Measurements from ENCODE around the gene SCMH1. TPM values are rescaled to one million over a fixed set of nuclear protein-coding genes. Genes with fewer than 3 reads are reported as not detected.

SCMH1 gene
- total RNA-seq, 1 experiment from 2014 or later = 16.5 TPM

DNA sequence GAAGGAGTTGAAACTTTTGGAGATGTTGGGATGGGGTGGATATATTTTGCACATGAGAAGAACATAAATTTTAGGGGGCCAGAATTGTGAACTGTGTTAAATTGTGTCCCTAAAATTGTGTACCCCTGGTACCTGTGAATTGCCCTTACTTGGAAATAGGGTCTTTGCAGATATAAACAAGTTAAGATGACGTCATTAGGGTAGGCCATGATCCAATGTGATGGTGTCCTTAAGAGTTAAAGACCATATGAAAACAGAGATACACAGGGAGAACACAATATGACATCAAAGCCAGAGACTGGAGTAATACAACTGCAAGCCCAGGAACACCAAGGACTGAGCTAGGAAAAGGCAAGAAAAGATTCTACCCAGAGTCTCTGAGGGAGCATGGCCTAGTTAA lies 24.0 kb downstream of the SCMH1 start:
- Histone ChIP-seq H3T11ph (ENCODE audit: low read length) (no peak overlapping the region), H4K91ac (ENCODE audit: insufficient read length, low read depth, low read length) (no peak overlapping the region), H3K79me2 (ENCODE audit: insufficient read depth, low read length) (no peaks in the 10 kb centered on the region; the same call in 1 of the 2 replicates), H2BK20ac (ENCODE audit: low read depth, low read length, poor library complexity, severe bottlenecking) (no peak overlapping the region), H3K4ac (ENCODE audit: low read depth, low read length) (no peak overlapping the region), H2BK15ac (ENCODE audit: low read depth, low read length) (no peak overlapping the region), H2AK5ac (ENCODE audit: insufficient read length, low read length) (no peak overlapping the region), H3K27ac (ENCODE audit: insufficient read length, low read depth, low read length) (no peak overlapping the region), H2BK5ac (ENCODE audit: insufficient read length, low read length) (no peak overlapping the region), H3K9me3 (ENCODE audit: control insufficient read depth, low read depth, low read length) (peaks cover 8% of the 10 kb centered on the region), H4K20me1 (ENCODE audit: control insufficient read depth, insufficient read depth, insufficient read length) (no peaks in the 10 kb centered on the region), H2BK120ac (ENCODE audit: low read depth, low read length, poor library complexity, severe bottlenecking) (no peak overlapping the region), H3K18ac (ENCODE audit: insufficient read length, low read depth, low read length) (no peak overlapping the region), H4K5ac (ENCODE audit: insufficient read length, low read depth, low read length) (no peak overlapping the region), H3K23me2 (ENCODE audit: insufficient read length, low read depth, low read length, poor library complexity, severe bottlenecking) (no peaks in the 10 kb centered on the region), H2AFZ (ENCODE audit: low read length) (no peak overlapping the region), H3K14ac (ENCODE audit: insufficient read depth, low read length) (no peak overlapping the region), H3K23ac (ENCODE audit: insufficient read length, low read depth, low read length) (no peak overlapping the region), H3K79me1 (ENCODE audit: insufficient read depth, low read depth, low read length, poor library complexity, severe bottlenecking) (no peaks in the 10 kb centered on the region), H3K4me1 (ENCODE audit: insufficient read depth, low read length) (no peaks in the 10 kb centered on the region), H4K8ac (replicated peaks; ENCODE audit: insufficient read length, low read depth, low read length) (no peak overlapping the region), H3K9ac (ENCODE audit: extremely low read depth, insufficient read length, low read length) (no peak overlapping the region), H3K56ac (ENCODE audit: insufficient read length, low read depth, low read length) (no peak overlapping the region), H2BK12ac (ENCODE audit: insufficient read length, low read depth, low read length) (no peak overlapping the region), H3K27me3 (ENCODE audit: insufficient read depth, low read length) (no peaks in the 10 kb centered on the region), H3K4me2 (ENCODE audit: insufficient read depth, insufficient read length, low read length) (no peak overlapping the region)
- Mint-ChIP-seq H3K27ac (no peak overlapping the region), H3K9me3 (peaks cover 10 to 23% of the 10 kb centered on the region in 2 experiments), H3K27me3 (ENCODE audit: low read depth) (no peaks in the 10 kb centered on the region), H3K4me3 (no peak overlapping the region), H3K4me1 (peaks cover 0 to 3% of the 10 kb centered on the region in 2 experiments; a peak in 1 of 4 replicates), H3K36me3 (ENCODE audit: insufficient read depth in 1 of 3, low read depth in 3 of 3) (peaks cover 18 to 25% (median 21%) of the 10 kb centered on the region in 3 experiments)
- DNase-seq = no peak
- WGBS (ENCODE audit: extremely low coverage, insufficient read length, low lambda C conversion rate) = no CpG with 5 or more reads among the region's 1 CpG
- TF ChIP-seq, protein P1, sequence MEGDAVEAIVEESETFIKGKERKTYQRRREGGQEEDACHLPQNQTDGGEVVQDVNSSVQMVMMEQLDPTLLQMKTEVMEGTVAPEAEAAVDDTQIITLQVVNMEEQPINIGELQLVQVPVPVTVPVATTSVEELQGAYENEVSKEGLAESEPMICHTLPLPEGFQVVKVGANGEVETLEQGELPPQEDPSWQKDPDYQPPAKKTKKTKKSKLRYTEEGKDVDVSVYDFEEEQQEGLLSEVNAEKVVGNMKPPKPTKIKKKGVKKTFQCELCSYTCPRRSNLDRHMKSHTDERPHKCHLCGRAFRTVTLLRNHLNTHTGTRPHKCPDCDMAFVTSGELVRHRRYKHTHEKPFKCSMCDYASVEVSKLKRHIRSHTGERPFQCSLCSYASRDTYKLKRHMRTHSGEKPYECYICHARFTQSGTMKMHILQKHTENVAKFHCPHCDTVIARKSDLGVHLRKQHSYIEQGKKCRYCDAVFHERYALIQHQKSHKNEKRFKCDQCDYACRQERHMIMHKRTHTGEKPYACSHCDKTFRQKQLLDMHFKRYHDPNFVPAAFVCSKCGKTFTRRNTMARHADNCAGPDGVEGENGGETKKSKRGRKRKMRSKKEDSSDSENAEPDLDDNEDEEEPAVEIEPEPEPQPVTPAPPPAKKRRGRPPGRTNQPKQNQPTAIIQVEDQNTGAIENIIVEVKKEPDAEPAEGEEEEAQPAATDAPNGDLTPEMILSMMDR (conservative IDR thresholded peaks at IDR 0.05) = no peak

Data from H9 (cell line).